B cell (primary cell): ENCODE results near the gene HNRNPF. TPM values are rescaled to one million over a fixed set of nuclear protein-coding genes. Genes with fewer than 3 reads are reported as not detected.
"Not testable (repeated sequence)": the region's sequence is repeated elsewhere in the genome, so short reads cannot be mapped to it uniquely, and the experiment has no call there.

Source experiments
- ATAC-seq: fragments of 200-7000 bp; cut with Tn5 transposase; one replicate; pipeline ENCODE4 v1.10.0; 2021; ENCODE audit warnings: low read depth, mild to moderate bottlenecking, moderate number of reproducible peaks, moderate library complexity
- CTCF ChIA-PET: fragments of 350-600 bp; sonication (Branson Sonifier 250); formaldehyde crosslinking; loops from one replicate; lab custom pipeline; 2021; ENCODE audit warnings: antibody characterized with exemption, inconsistent platforms; lab: Charles Lee
- POLR2A ChIA-PET: fragments of 350-600 bp; sonication (Branson Sonifier 250); formaldehyde crosslinking; loops from one replicate; lab custom pipeline; 2021; ENCODE audit warnings: antibody characterized with exemption; lab: Charles Lee
- DNase-seq: peaks from one replicate; pipeline ENCODE4 v3.0.0; 2013
- H2AFZ ChIP-seq: 2 replicates; pipeline ENCODE4 v1.6.1; 2012; ENCODE audit warnings: mild to moderate bottlenecking, low read depth, low read length; ENCODE audit not compliant: insufficient read depth, poor library complexity, severe bottlenecking
- H3K27ac ChIP-seq, 2 donors: 1 replicate in 1 of 2; 2 replicates in 1 of 2; pipeline ENCODE4 v1.5.1; 2012 to 2013; ENCODE audit warnings: low read length in 2 of 2, mild to moderate bottlenecking in 2 of 2, moderate library complexity in 1 of 2
- H3K27me3 ChIP-seq, 4 experiments: fragments of 200-600 bp in 1 of 4; sonication (generic) in 1 of 4; replicated peaks in 1 of 4; 1 replicate in 2 of 4; 2 replicates in 2 of 4; pipeline versions ENCODE4 v1.6.1 to v1.7.0; 2013 to 2016; ENCODE audit warnings: low read length in 3 of 4, mild to moderate bottlenecking in 2 of 4, mixed read lengths in 1 of 4, moderate library complexity in 1 of 4; ENCODE audit not compliant: insufficient read depth in 4 of 4, control insufficient read depth in 3 of 4; ENCODE audit errors: control extremely low read depth in 1 of 4
- H3K36me3 ChIP-seq, 2 experiments: replicated peaks in 1 of 2; 1 replicate in 1 of 2; 2 replicates in 1 of 2; pipeline versions ENCODE4 v1.6.1 to v1.7.1; 2013; ENCODE audit warnings: low read length in 1 of 2; ENCODE audit not compliant: insufficient read depth in 2 of 2, control insufficient read depth in 1 of 2; ENCODE audit errors: control extremely low read depth in 1 of 2, extremely low read depth in 1 of 2
- H3K4me1 ChIP-seq, 2 donors: fragments of 200-600 bp in 1 of 2; sonication (generic) in 1 of 2; 1 replicate in 1 of 2; 2 replicates in 1 of 2; pipeline versions ENCODE4 v1.5.1 to v1.6.1; 2013 to 2017; ENCODE audit warnings: low read length in 2 of 2; ENCODE audit not compliant: control insufficient read depth in 2 of 2, insufficient read depth in 2 of 2
- H3K4me2 ChIP-seq: replicated peaks from 2 replicates; pipeline ENCODE3; 2012; ENCODE audit warnings: mild to moderate bottlenecking, low read depth, low read length; ENCODE audit not compliant: poor library complexity, severe bottlenecking
- H3K4me3 ChIP-seq, 5 experiments: fragments of 200-600 bp in 1 of 5; sonication (generic) in 1 of 5; 1 replicate in 3 of 5; 2 replicates in 2 of 5; pipeline versions ENCODE4 v1.5.1 to v1.7.0; 2011 to 2016; ENCODE audit warnings: low read length in 4 of 5, mild to moderate bottlenecking in 4 of 5, low read depth in 2 of 5, control low read depth in 1 of 5, moderate library complexity in 1 of 5; ENCODE audit not compliant: insufficient read depth in 1 of 5; ENCODE audit errors: control extremely low read depth in 1 of 5, extremely low read depth in 1 of 5
- H3K79me2 ChIP-seq: fragments of 200-600 bp; sonication (generic); one replicate; pipeline ENCODE4 v1.6.0; 2016; ENCODE audit warnings: low read length; ENCODE audit not compliant: control insufficient read depth, insufficient read depth
- H3K9ac ChIP-seq: fragments of 200-600 bp; sonication (generic); 2 replicates; pipeline ENCODE4 v1.6.1; 2017; ENCODE audit warnings: mild to moderate bottlenecking, low read length, moderate library complexity
- H3K9me3 ChIP-seq, 3 donors: one replicate each; pipeline versions ENCODE4 v1.6.1 to v1.7.1; 2013; ENCODE audit warnings: low read length in 2 of 3; ENCODE audit not compliant: control insufficient read depth in 2 of 3, insufficient read depth in 1 of 3; ENCODE audit errors: control extremely low read depth in 1 of 3
- H4K20me1 ChIP-seq: 2 replicates; pipeline ENCODE4 v1.6.0; 2012; ENCODE audit warnings: mild to moderate bottlenecking, low read length; ENCODE audit not compliant: insufficient read depth, control insufficient read depth, poor library complexity, severe bottlenecking
- H3K27ac Mint-ChIP-seq: one replicate; pipeline ENCODE4 v1.8.0; 2021; ENCODE audit warnings: mixed read lengths
- H3K27me3 Mint-ChIP-seq: one replicate; pipeline ENCODE4 v1.8.0; 2021; ENCODE audit warnings: mixed read lengths
- H3K4me1 Mint-ChIP-seq: one replicate; pipeline ENCODE4 v1.8.0; 2021; ENCODE audit warnings: mixed read lengths
- H3K4me3 Mint-ChIP-seq: one replicate; pipeline ENCODE4 v1.8.0; 2021; ENCODE audit warnings: mixed read lengths
- H3K9me3 Mint-ChIP-seq: one replicate; pipeline ENCODE4 v1.8.0; 2022; ENCODE audit warnings: mixed read lengths; ENCODE audit not compliant: insufficient read depth
- CTCF ChIP-seq: fragments of 200-600 bp; IDR thresholded peaks from one replicate; pipeline ENCODE4 v1.8.0; 2022; ENCODE audit warnings: antibody characterized with exemption, mild to moderate bottlenecking
- EZH2 ChIP-seq: IDR thresholded peaks from 2 replicates; pipeline ENCODE4 v1.6.1; 2012; ENCODE audit warnings: borderline replicate concordance, low read depth, mild to moderate bottlenecking, moderate library complexity, low read length; ENCODE audit not compliant: insufficient read depth, poor library complexity, severe bottlenecking
- WGBS: methylation state at CpG from one replicate; pipeline ENCODE4 v1.1.5; 2013; ENCODE audit warnings: missing lambda C conversion rate; ENCODE audit not compliant: insufficient coverage; 5-methylcytosine and 5-hydroxymethylcytosine counted together
- intact Hi-C: fragments of 100-400 bp; cut with micrococcal nuclease; formaldehyde crosslinking; loops from one replicate; pipeline ENCODE4 v1.10.0; 2022
- polyA plus RNA-seq: library from polyadenylated mRNA; depleted of rRNA; stranded (reverse); fragments of >200 nt; gene quantifications from 2 replicates; pipeline ENCODE4 v1.2.3, GENCODE V29; 2012
- total RNA-seq, 2 donors: library from RNA; stranded (reverse); fragments of 120-200 nt in 1 of 2; gene quantifications; 1 replicate in 1 of 2; 2 replicates in 1 of 2; pipeline versions ENCODE4 v1.2.3 to v1.2.4, GENCODE V29; 2013 to 2022

Gene HNRNPF
- total and polyA plus RNA-seq, 2 donors (not counting 1 experiment from before 2014, with no cell fraction given), result 76.7 to 161 TPM

- H3K4me2 ChIP-seq, result no peak overlapping the region
- H4K20me1 ChIP-seq, result peaks cover 79% of the 10 kb centered on the region
- H3K9me3 Mint-ChIP-seq, result no peaks in the 10 kb centered on the region
- H3K4me3 Mint-ChIP-seq, result no peak overlapping the region
- WGBS, result 91% methylated on average over 3 of the region's 3 CpGs
- peak overlapping the region; percentile 4 for H3K27ac Mint-ChIP-seq
- TF ChIP-seq CTCF (no peak), EZH2 (no peak)
- no peak for DNase-seq
- H3K4me3 ChIP-seq, result no peak overlapping the region
- no peak for ATAC-seq
- H3K27me3 Mint-ChIP-seq, result no peaks in the 10 kb centered on the region
- no peaks in the 10 kb centered on the region for H3K27me3 ChIP-seq
- no peak overlapping the region for H3K9ac ChIP-seq
- H3K4me1 Mint-ChIP-seq, result peaks cover 63% of the 10 kb centered on the region
- intact Hi-C loops, result no loop called here
- H3K4me1 ChIP-seq, result peaks cover 37 to 48% of the 10 kb centered on the region in 2 donors
- no peak overlapping the region for H2AFZ ChIP-seq
- H3K27ac ChIP-seq, result peak overlapping the region in 1 of 2 donors; percentile 97
- ChIA-PET POLR2A (no interaction called here), CTCF (interaction anchor here (0.6 to 2.2 kb wide), 4 partner anchors 12 to 26 kb away, joined by 3 to 5 read pairs (median 4); no protein-coding TSS in a partner anchor)
- H3K9me3 ChIP-seq, result no peaks in the 10 kb centered on the region
- H3K79me2 ChIP-seq, result peaks cover 96% of the 10 kb centered on the region
- H3K36me3 ChIP-seq, result peaks cover 15 to 68% of the 10 kb centered on the region in 2 experiments
Observed at GRCh38 chr10:43393606-43394360, 15.2 kb downstream of the HNRNPF start.

- H3K4me3 ChIP-seq, H3K27me3 ChIP-seq, H3K27me3 Mint-ChIP-seq, H3K9me3 ChIP-seq, H2AFZ ChIP-seq, POLR2A ChIA-PET, H3K4me2 ChIP-seq, H3K4me3 Mint-ChIP-seq, intact Hi-C loops, H3K9ac ChIP-seq, ATAC-seq, DNase-seq, H3K9me3 Mint-ChIP-seq: not testable (repeated sequence)
- peaks cover 36 to 48% of the 10 kb centered on the region in 2 donors for H3K4me1 ChIP-seq
- peaks cover 93% of the 10 kb centered on the region for H3K79me2 ChIP-seq
- peaks cover 19 to 74% of the 10 kb centered on the region in 2 experiments for H3K36me3 ChIP-seq
- peaks cover 79% of the 10 kb centered on the region for H4K20me1 ChIP-seq
- peak overlapping the region; percentile 2 for H3K27ac Mint-ChIP-seq
- CTCF ChIA-PET, result interaction anchor here (0.6 to 2.2 kb wide), 4 partner anchors 12 to 26 kb away, joined by 3 to 5 read pairs (median 4); no protein-coding TSS in a partner anchor
- H3K27ac ChIP-seq, result peak overlapping the region in 1 of 2 donors; percentile 50
- peaks cover 65% of the 10 kb centered on the region for H3K4me1 Mint-ChIP-seq
- WGBS, result 99% methylated on average over 11 of the region's 11 CpGs
Observed at GRCh38 chr10:43393186-43393585, 15.8 kb downstream of the HNRNPF start.
